ENCODE data around the gene CADM2.

Gene CADM2

DNA sequence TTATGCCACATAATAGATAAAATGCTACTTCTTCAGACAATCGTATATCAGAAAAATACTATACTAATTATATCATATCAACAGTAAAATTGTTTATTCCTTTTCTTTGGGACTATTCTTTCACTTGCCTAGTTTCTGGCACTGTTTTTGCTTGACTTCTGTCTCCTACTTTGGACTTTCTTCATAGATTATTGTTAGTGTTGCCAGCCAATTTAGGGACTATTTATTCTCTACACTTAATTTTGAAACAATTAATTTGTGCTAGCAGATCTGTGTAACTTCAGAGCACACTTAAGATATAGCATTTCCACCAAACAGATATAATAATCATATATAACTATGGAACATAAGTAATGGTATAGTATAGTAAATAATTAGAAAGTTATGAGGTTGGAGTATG lies 305.6 kb downstream of the CADM2 start:
- in situ Hi-C loops (cut with MboI; ENCODE audit: low pct_unique_long_range_greater_than_20kb, low sequenced_read_pairs) = no loop called here
- DNase-seq = no peak

GRCh38 chr3:85270488-85270887 lies 311.7 kb downstream of the CADM2 start:
- DNase-seq = no peak
- in situ Hi-C loops (cut with MboI; ENCODE audit: low pct_unique_long_range_greater_than_20kb, low sequenced_read_pairs) = no loop called here

- in situ Hi-C loops (cut with MboI; ENCODE audit: low pct_unique_long_range_greater_than_20kb, low sequenced_read_pairs) = no loop called here
Measured at GRCh38 chr3:85271911-85272310, 313.1 kb downstream of the CADM2 start.

DNA sequence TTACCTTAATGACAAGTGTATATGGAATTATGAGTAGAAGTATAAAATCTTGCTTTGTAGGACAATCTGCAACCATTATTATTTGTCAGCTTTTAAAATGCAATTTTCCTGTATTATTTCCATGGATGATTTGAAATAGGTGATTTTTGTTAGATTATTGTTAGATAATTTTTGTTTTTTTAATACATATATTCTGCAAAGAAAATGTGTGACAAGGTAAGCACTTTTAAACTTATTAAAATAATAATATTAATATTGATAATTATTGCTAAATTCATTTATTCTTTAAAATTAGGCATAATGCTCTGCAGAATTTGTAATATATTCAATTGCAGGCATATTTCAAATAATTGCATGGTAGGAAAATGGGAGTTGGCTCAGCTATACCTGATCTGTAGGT lies 329.5 kb downstream of the CADM2 start:
- in situ Hi-C loops (cut with MboI; ENCODE audit: low pct_unique_long_range_greater_than_20kb, low sequenced_read_pairs) = no loop called here
- DNase-seq = no peak

More at GRCh38 chr3:85271911-85272310, 313.1 kb downstream of the CADM2 start:
- DNase-seq = no peak

- in situ Hi-C loops (cut with MboI; ENCODE audit: low pct_unique_long_range_greater_than_20kb, low sequenced_read_pairs) = no loop called here
- DNase-seq = no peak
Measured at GRCh38 chr3:85297291-85297690, 338.5 kb downstream of the CADM2 start.

- in situ Hi-C loops (cut with MboI; ENCODE audit: low pct_unique_long_range_greater_than_20kb, low sequenced_read_pairs) = no loop called here
- no peak for DNase-seq
Measured at GRCh38 chr3:85298032-85298431, 339.2 kb downstream of the CADM2 start.

GRCh38 chr3:85303156-85303555 lies 344.4 kb downstream of the CADM2 start:
- in situ Hi-C loops (cut with MboI; ENCODE audit: low pct_unique_long_range_greater_than_20kb, low sequenced_read_pairs) = no loop called here
- no peak for DNase-seq

DNA sequence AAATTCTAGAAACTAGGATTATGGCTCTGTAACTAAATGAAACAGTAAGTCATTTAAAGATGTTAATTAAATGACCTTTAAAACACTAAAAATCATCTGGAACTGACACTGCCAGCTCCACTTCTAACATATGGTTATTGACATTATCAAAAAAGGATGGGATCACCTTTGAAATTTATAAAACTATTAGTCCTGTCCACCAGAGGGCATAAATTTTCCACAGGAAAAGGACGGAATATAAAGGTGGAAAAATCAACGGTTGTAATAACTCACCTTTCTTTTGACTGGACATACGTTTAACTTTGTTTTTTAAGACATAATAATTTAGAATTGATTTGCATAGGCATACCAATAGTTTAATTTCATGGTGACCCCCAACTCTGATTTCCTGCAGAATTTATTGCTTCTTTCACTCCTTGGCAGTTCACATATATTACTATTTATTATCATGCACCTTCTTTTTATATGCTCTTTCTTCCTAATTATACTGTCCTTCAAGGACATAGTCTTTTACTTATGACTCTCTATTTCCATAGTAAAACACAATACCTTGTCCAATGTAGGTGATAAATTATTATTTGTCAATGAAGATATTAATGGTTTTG lies 345.7 kb downstream of the CADM2 start:
- in situ Hi-C loops (cut with MboI; ENCODE audit: low pct_unique_long_range_greater_than_20kb, low sequenced_read_pairs) = no loop called here
- DNase-seq = no peak

DNA sequence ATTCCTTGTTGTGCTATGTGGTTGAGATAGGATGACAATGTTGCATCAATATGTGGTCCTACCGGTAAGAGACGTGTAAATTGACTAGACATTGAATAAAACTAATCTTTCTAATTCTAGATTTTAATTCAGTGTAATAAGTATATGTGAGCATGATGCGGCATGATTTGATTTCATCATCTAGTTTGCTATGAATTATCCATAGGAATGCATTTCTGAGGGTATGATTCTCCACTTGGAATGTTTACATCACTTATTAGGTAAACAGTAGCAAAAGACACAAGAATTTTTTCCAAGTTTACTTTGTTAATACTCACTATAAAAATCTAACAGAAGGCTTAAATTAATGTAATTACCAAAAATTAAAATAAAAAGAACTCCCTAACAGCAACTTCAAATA lies 353.5 kb downstream of the CADM2 start:
- in situ Hi-C loops (cut with MboI; ENCODE audit: low pct_unique_long_range_greater_than_20kb, low sequenced_read_pairs) = no loop called here
- no peak for DNase-seq

DNA sequence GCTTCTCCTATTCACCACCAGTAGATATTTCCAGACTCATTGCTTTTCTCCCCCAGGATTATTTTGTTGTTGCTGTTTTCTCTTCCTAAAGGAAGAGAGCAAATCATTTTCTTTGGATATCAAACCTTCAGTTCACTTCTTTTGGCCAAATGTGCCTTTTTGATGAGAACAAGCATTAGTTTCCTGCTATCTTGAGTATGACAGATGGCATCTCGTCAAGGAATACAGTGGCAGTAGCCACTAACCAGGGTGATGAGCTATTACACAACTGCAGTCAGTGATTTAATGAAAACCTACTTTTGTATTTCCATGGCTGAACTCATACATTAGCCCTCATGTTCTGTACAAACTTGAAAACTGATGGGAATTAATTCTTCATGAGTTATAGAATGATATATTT lies 354.6 kb downstream of the CADM2 start:
- in situ Hi-C loops (cut with MboI; ENCODE audit: low pct_unique_long_range_greater_than_20kb, low sequenced_read_pairs) = no loop called here
- DNase-seq = no peak

- DNase-seq = no peak
- in situ Hi-C loops (cut with MboI; ENCODE audit: low pct_unique_long_range_greater_than_20kb, low sequenced_read_pairs) = no loop called here
Measured at GRCh38 chr3:85316252-85316651, 357.5 kb downstream of the CADM2 start.

DNA sequence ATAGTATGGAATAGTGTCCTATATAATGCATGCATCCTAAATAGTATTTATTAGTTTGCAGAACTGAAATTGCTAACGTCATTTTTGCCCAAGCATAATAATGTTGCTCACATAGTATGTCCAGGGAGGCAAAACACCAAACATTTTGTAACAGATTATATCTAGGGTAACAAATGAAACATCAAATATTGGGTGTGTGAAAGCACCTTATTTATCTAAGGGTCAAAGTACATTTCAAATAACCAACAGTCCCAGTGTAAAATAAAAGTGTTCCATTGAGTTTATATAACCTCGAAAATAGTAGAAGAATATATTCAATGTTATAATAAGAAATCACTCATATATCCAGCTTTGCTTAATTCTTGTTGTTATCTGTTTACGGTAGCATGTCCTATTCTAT lies 363.1 kb downstream of the CADM2 start:
- DNase-seq = no peak
- in situ Hi-C loops (cut with MboI; ENCODE audit: low pct_unique_long_range_greater_than_20kb, low sequenced_read_pairs) = no loop called here

- no peak for DNase-seq
- in situ Hi-C loops (cut with MboI; ENCODE audit: low pct_unique_long_range_greater_than_20kb, low sequenced_read_pairs) = no loop called here
Measured at GRCh38 chr3:85330071-85330470, 371.3 kb downstream of the CADM2 start.

DNA sequence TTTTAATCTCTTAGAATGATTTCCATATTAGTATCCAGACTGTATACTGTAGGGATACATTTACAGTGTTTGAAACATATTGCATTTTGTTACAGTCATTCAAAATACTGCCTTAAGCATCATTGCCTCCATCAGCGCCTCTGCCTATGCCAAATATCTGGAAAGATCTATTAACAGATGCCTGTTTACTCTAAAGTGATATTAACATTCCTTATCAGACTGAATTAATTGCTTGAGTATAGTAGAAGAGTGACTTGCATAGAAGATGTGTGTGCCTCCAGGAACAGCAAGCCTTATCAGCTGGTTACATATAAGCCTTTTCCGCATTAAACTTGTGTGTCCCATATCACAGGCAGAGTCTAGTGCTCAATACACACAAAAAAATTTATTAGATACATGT lies 379.1 kb downstream of the CADM2 start:
- in situ Hi-C loops (cut with MboI; ENCODE audit: low pct_unique_long_range_greater_than_20kb, low sequenced_read_pairs) = no loop called here
- DNase-seq = no peak

GRCh38 chr3:85342915-85343314 lies 384.1 kb downstream of the CADM2 start:
- DNase-seq = peak; percentile 15
- in situ Hi-C loops (cut with MboI; ENCODE audit: low pct_unique_long_range_greater_than_20kb, low sequenced_read_pairs) = no loop called here

DNA sequence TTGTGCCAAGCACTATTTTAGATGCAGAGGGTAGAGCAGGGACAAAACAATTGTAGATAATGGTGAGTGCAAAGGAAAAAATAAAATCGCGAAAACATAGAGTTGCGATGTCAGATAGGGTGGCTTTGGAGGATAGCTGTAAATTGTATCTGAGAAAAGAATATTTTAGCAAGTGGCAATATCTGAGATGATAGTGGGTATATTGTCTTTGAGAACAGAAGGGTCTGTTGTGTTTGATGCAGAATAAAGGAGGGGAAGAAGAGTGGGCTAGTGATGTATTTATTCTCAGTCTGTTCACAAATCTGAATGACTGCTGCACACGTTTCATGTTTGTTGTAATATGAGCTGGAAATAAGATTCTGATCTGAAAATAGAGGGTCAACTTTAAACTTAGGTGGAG lies 396.8 kb downstream of the CADM2 start:
- in situ Hi-C loops (cut with MboI; ENCODE audit: low pct_unique_long_range_greater_than_20kb, low sequenced_read_pairs) = no loop called here

GRCh38 chr3:85360742-85361387 lies 402.1 kb downstream of the CADM2 start:
- in situ Hi-C loops (cut with MboI; ENCODE audit: low pct_unique_long_range_greater_than_20kb, low sequenced_read_pairs) = no loop called here
- peak; percentile 49 for DNase-seq

More for the DNA sequence above, 396.8 kb downstream of the CADM2 start:
- no peak for DNase-seq

DNA sequence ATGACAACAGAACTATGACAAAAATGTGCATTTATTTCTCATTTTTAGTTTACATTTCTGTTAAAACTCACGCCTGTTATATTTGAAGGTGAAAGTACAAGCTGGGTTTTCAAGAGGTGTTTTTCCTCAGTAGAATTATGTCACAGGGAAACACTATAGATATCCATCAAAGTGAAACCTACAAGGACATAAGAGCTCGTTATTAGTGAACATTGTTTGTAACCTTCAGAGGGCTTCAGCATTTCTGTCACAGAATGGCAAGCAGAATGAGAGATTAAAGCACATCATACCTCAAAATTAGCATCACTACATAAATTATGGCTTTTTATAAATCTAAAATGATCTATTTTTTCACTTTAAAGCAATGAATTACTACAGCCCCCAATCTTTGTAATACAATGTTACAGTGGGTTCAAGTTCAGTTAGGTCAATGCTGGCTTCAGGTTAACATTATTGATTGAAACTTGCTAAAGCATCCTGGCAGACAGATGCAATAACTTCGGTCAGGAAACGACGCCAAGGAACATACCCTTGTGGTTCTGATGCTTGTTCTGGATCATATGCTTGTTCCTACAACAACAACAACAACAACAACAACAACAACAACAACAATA lies 405.6 kb downstream of the CADM2 start:
- in situ Hi-C loops (cut with MboI; ENCODE audit: low pct_unique_long_range_greater_than_20kb, low sequenced_read_pairs) = no loop called here
- DNase-seq = no peak

GRCh38 chr3:85370341-85370740 lies 411.6 kb downstream of the CADM2 start:
- in situ Hi-C loops (cut with MboI; ENCODE audit: low pct_unique_long_range_greater_than_20kb, low sequenced_read_pairs) = no loop called here
- DNase-seq = no peak

DNA sequence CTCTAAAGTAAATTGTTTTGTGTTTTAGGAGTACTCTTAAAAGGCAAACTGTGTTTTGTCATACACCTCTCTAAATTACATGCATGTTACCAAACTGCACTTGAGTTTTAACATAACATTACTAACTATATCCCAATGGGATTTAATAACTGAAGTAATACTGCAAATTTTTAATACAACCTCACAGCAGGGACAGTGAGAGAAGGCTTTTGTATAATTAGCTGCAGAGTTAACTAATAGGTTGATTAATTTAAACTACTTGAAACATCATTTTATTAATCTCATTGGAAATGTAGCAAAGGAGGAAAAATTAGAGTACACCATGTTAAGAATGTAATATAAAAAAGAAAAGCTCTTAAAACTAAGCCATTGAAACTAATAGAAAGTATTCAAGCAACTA lies 417.3 kb downstream of the CADM2 start:
- in situ Hi-C loops (cut with MboI; ENCODE audit: low pct_unique_long_range_greater_than_20kb, low sequenced_read_pairs) = no loop called here
- no peak for DNase-seq

- in situ Hi-C loops (cut with MboI; ENCODE audit: low pct_unique_long_range_greater_than_20kb, low sequenced_read_pairs) = no loop called here
- DNase-seq = no peak
Measured at GRCh38 chr3:85377115-85377514, 418.3 kb downstream of the CADM2 start.

Data from KBM-7 (cell line).